Islet of Langerhans (tissue), 1 donor: ENCODE measurements around the gene ANKFN1.
"Not testable (repeated sequence)": the region's sequence is repeated elsewhere in the genome, so short reads cannot be mapped to it uniquely, and the experiment has no call there.

Experiments
- FAIRE-seq: peaks from one replicate; lab custom pipeline; 2011; peaks lifted over from hg19 to GRCh38; lab: Jason Lieb, UNC

Gene ANKFN1

GRCh38 chr17:56350592-56350991 lies 197.3 kb downstream of the ANKFN1 start:
- FAIRE-seq: no peak

DNA sequence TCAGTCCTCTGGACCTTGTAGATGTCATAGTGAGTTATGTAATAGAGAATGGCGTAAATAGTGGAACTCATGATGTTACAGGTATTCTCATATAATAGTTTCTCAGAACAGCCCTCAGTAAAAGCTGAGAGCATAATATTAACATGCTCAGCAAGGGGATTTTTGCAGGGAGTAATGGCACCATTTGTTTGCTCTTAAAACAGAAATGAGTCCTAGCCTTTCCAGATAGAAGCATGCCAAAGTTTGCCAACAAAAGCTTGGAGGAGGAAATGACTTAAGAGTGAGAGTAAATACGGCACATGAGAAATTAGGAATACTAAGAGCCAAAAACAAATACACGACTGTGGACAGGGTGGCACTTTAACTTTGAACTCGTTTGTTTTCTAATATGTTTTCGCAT lies 198.4 kb downstream of the ANKFN1 start:
- FAIRE-seq: no peak

DNA sequence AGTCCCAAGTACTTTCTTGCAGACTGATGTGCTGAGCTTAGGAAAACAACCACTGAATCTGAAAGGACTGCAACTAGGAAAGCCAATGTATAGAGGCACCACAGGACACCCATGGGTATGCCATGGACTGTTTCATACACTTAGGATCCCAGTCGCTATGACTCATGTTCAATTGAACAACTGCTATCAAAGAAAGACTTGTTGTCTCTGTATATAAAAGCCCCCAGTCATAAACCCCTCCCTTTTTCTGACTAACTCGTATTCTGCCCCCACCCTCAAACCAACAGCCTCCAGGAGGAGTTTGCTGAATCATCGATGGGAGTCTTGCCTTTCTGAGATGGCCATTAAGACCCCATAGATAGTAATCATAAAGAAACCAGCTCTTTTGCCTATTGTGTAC lies 205.4 kb downstream of the ANKFN1 start:
- FAIRE-seq: no peak

- no peak for FAIRE-seq
Observed at GRCh38 chr17:56359518-56359917, 206.2 kb downstream of the ANKFN1 start.

GRCh38 chr17:56367366-56367765 lies 214.1 kb downstream of the ANKFN1 start:
- no peak for FAIRE-seq

GRCh38 chr17:56373981-56374833 lies 220.9 kb downstream of the ANKFN1 start:
- no peak for FAIRE-seq

- no peak for FAIRE-seq
Observed at GRCh38 chr17:56389356-56389755, 236.1 kb downstream of the ANKFN1 start.

DNA sequence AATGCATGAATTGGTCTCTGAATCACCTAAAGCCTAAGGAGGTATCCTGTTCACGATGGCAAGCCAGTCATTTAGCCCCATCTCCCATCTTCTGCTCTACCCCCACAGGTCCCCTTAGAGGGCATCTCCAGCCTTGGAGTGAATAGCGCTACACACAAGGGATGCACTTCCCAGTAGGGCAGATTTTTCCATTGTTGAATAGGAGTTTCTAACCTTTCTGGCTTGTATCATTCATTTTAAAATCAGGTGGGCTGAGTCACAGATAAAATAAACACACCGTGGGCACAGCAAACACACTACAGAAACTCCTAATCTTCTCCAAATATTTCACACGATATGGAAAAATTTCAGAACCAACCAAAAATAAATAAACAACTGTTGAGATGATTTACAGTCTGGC lies 239.0 kb downstream of the ANKFN1 start:
- no peak for FAIRE-seq

DNA sequence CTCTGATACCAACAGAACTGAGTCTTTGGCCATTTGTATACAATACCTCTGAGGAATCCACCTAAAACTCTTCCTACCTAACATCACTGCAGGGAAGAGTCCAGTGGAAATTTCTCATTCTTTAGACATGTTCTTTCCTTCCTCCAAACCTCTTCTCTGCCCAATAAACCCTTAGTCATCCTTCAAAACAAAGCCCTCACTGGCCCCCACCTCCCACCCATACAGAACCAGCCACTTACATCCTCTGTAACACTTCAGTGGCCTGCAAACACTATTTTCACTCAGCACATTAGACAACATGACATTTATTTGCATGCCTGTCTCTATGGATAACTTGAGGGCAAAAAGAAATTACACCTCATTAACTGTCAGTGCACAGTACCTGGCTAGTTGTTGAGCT lies 239.9 kb downstream of the ANKFN1 start:
- no peak for FAIRE-seq

DNA sequence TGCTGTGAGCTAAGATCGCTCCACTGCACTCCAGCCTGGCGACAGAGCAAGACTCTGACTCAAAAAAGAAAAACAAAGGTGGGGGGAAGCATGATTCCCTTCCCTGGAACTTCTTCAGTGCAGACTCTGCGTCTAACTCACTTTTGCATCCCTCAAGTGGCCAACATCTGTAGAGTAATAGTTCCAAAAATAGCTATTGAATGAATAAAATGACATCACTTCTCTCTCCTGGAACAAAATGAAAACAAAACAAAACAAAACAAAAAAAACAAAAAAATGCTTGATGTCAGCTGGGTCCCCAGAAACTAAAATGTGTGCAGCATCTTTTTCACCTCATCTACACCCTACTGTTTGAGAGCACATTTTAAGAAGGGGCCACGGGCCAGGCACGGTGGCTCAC lies 242.5 kb downstream of the ANKFN1 start:
- FAIRE-seq: no peak

- FAIRE-seq: no peak
Observed at GRCh38 chr17:56407086-56407485, 253.8 kb downstream of the ANKFN1 start.

DNA sequence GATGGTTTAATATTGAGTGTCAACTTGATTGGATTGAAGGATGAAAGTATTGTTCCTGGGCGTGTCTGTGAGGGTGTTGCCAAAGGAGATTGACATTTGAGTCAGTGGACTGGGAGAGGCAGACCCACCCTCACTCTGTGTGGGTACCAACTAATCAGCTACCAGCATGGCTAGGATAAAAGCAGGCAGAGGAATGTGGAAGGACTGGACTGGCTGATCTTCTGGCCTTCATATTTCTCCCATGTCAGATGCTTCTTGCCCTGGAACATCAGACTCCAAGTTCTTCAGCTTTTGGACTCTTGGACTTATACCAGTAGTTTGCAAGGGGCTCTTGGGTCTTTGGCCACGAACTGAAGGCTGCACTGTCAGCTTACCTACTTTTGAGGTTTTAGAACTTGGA lies 259.1 kb downstream of the ANKFN1 start:
- not testable (repeated sequence) for FAIRE-seq

DNA sequence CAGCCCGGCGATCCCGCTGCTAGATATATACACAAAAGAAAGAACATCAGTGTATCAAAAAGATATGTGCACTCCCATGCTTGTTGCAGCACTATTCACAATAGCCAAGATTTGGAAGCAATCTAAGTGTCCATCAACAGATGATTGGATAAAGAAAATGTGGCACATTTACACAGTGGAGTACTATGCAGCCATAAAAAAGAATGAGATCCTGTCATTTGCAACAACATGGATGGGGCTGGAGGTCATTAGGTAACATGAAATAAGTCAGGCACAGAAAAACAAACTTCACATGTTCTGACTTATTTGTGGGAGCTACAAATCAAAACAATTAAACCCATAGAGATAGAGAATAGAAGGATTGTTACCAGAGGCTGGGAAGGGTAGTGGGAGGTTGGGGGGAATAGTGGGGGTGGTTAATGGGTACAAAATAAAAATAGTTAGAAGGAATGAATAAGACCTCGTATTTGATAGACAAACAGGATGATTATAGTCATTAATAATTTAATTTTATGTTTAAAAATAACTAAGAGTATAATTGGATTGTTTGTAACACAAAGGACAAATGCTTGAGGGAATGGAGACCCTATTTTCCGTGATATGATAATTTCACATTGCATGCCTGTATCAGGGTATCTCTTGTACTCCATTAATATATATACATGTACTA lies 263.5 kb downstream of the ANKFN1 start:
- no peak for FAIRE-seq

GRCh38 chr17:56424005-56424404 lies 270.7 kb downstream of the ANKFN1 start:
- FAIRE-seq: no peak

DNA sequence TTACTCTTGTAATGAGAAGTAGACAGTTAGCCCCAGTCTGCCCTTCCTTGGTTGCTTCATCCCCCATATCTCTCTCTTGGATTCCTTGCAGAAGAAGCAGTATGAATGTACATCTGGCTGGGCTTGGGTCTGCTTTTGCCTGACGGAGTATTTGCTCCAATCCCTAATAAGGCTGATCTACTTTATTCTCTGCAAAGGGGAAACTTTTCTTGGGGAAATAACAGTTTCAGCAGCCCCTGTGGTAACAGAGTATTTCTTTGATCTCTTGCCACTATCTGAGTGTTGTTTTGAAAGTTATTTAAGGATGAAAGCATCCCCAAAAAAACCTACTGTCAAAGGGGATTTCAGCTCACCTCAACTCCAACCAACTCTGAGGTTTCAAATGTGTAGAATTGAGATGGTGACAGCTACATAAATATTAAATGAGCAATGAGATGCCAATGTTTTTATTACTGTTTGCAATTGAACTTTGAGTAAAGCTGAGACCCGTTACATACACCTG lies 271.3 kb downstream of the ANKFN1 start:
- no peak for FAIRE-seq

GRCh38 chr17:56425483-56425882 lies 272.2 kb downstream of the ANKFN1 start:
- FAIRE-seq: no peak

DNA sequence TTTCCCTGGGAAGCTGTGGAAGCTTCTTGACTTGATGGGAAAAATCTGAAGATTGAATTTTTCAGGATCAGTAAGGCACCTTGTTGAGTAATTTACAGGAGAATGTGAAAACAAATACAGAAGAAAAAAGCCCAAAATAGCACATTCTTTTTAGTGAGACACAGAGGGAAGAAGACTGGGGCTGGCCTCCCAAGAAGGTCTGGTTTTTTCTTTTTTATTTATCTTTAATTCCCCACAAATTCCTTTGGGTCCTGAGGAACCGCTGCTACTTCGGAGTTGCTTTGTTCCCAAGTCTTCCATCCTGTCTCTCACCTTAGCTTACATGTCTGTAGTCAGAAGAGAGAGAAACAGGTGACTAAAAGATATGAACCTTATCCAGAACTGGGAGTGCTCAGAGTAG lies 273.6 kb downstream of the ANKFN1 start:
- no peak for FAIRE-seq

GRCh38 chr17:56431736-56432135 lies 278.5 kb downstream of the ANKFN1 start:
- no peak for FAIRE-seq

DNA sequence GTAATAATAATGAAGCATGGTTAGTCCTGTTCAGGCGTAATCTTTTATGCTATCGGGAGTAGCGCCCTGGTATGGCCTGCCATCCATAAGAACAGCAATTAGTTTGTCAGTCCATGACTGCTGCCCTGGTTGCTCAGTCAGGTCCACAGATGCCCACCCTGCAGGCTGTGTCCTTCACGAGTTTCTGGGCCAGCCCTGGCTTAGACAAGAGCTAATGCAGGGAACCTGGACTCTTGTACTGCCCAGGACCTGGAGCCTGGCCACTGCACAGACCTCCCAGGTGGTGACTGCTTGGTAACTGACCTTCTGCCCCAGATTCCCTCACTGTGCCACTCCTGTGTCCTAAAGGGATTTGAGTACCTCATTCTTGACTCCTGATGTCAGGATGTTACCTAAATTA lies 279.2 kb downstream of the ANKFN1 start:
- no peak for FAIRE-seq

- no peak for FAIRE-seq
Observed at GRCh38 chr17:56434610-56435009, 281.3 kb downstream of the ANKFN1 start.

DNA sequence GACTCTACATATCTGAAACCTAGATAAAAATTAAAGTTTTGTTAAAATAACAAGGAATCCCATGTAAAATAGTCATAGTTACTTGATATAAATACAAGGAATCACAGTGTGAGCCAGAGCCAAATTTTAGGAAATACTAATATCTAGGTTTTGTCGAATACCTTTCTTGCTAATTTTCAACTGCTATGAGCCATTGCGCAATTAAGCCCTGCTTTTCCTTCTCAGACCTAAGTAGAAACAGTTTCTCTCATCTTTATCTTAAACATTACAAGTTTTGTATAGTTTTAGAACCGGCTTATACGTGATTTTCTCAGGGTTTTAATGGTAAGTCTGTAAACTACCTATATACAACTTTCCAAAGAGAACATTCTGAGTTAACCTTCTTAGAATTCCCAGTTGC lies 282.9 kb downstream of the ANKFN1 start:
- FAIRE-seq: no peak

- FAIRE-seq: no peak
Observed at GRCh38 chr17:56440419-56440818, 287.1 kb downstream of the ANKFN1 start.

DNA sequence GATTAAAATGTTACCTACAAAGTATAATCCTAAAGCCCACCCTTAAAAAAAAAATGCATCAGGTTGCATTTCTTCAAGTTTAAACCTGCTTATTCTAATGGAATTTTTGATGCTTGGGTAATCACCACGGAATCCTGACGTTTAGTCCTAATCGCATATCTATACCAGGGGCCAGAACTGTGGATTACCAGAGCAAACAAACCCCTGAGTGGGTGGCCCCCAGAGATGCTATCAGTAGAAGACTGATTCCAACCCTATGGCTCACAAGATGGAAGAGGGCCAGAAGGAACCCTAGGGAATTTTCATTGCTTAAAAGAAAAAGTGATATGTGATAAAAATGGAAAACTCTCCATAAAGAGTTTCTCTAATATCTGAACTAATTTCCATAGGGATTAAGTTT lies 288.0 kb downstream of the ANKFN1 start:
- no peak for FAIRE-seq
